K562 (cell line): ENCODE data around the gene MAZ. TPM values are rescaled to one million over a fixed set of nuclear protein-coding genes. Genes with fewer than 3 reads are reported as not detected.

Source experiments
- ARID1B ChIP-seq: fragments of 450-650 bp; IDR thresholded peaks from 2 replicates; pipeline ENCODE4 v1.6.1; 2016; ENCODE audit warnings: antibody characterized with exemption, mild to moderate bottlenecking, inconsistent platforms
- CUX1 ChIP-seq: fragments of 200-800 bp; sonication (Bioruptor generic); IDR thresholded peaks from 2 replicates; pipeline ENCODE4 v1.6.1; 2016; ENCODE audit warnings: missing genetic modification characterization, missing compliant biosample characterization
- ELF2 ChIP-seq: fragments of 250-450 bp; sonication (Bioruptor Pico); IDR thresholded peaks from 2 replicates; pipeline ENCODE4 v1.5.0; 2021; ENCODE audit warnings: mild to moderate bottlenecking
- FOXP1 ChIP-seq: sonication (generic); formaldehyde crosslinking; IDR thresholded peaks from 2 replicates; pipeline ENCODE4 v1.8.0; 2022; ENCODE audit warnings: mild to moderate bottlenecking, missing genetic modification reagents
- HBP1 ChIP-seq: fragments of 450-650 bp; formaldehyde crosslinking; IDR thresholded peaks from 2 replicates; pipeline ENCODE4 v1.4.0; 2022; ENCODE audit warnings: missing genetic modification characterization
- HMGXB4 ChIP-seq: sonication (generic); formaldehyde crosslinking; IDR thresholded peaks from 2 replicates; pipeline ENCODE4 v1.8.1; 2023; ENCODE audit warnings: mild to moderate bottlenecking, missing genetic modification reagents
- KDM4B ChIP-seq, 2 experiments: fragments of 450-650 bp in 1 of 2; sonication (generic) in 1 of 2; IDR thresholded peaks; 2 replicates each; pipeline ENCODE4 v1.6.1; 2016 to 2017; ENCODE audit warnings: borderline replicate concordance in 2 of 2, antibody characterized with exemption in 1 of 2, low read depth in 1 of 2, mild to moderate bottlenecking in 1 of 2
- KLF16 ChIP-seq: IDR thresholded peaks from 2 replicates; pipeline ENCODE4 v1.6.1; 2016; ENCODE audit warnings: antibody characterized with exemption
- LCOR ChIP-seq: sonication (generic); formaldehyde crosslinking; IDR thresholded peaks from 2 replicates; pipeline ENCODE4 v1.8.0; 2022; ENCODE audit warnings: mild to moderate bottlenecking, missing genetic modification reagents
- NR3C1 ChIP-seq: sonication (generic); formaldehyde crosslinking; IDR thresholded peaks from 2 replicates; pipeline ENCODE4 v1.8.1; 2022; ENCODE audit warnings: missing genetic modification reagents
- NRF1 ChIP-seq, 2 experiments: fragments of 450-650 bp; IDR thresholded peaks in 1 of 2; conservative IDR thresholded peaks in 1 of 2; 2 replicates each; pipeline ENCODE4 v1.6.1; 2014; ENCODE audit warnings: mild to moderate bottlenecking in 2 of 2
- PPARD ChIP-seq: fragments of 250-450 bp; sonication (Bioruptor Pico); IDR thresholded peaks from 2 replicates; pipeline ENCODE4 v1.8.0; 2022; ENCODE audit warnings: inconsistent platforms, mild to moderate bottlenecking, moderate library complexity
- RBM17 ChIP-seq: fragments of 200-400 bp; formaldehyde crosslinking; IDR thresholded peaks from 2 replicates; pipeline ENCODE4 v1.6.1; 2017; ENCODE audit warnings: low read depth, mild to moderate bottlenecking, low read length, borderline replicate concordance
- THRA ChIP-seq: fragments of 450-650 bp; IDR thresholded peaks from 2 replicates; pipeline ENCODE4 v1.6.1; 2017; ENCODE audit warnings: mild to moderate bottlenecking, moderate library complexity
- WHSC1 ChIP-seq: IDR thresholded peaks from one replicate; pipeline ENCODE4 v1.6.1; 2012; ENCODE audit warnings: low read length, control low read depth, inconsistent platforms
- XRCC3 ChIP-seq: fragments of 450-650 bp; IDR thresholded peaks from 2 replicates; pipeline ENCODE4 v1.6.1; 2017; ENCODE audit warnings: mild to moderate bottlenecking, moderate library complexity
- ZC3H8 ChIP-seq: fragments of 450-650 bp; IDR thresholded peaks from 2 replicates; pipeline ENCODE4 v1.6.1; 2017
- ZFX ChIP-seq: sonication (generic); formaldehyde crosslinking; IDR thresholded peaks from 2 replicates; pipeline ENCODE4 v1.8.0; 2022; ENCODE audit warnings: mild to moderate bottlenecking, missing genetic modification reagents, moderate library complexity
- ZNF311 ChIP-seq: fragments of 250-450 bp; sonication (Bioruptor Pico); IDR thresholded peaks from 2 replicates; pipeline ENCODE4 v1.4.0; 2020; ENCODE audit warnings: mild to moderate bottlenecking, moderate library complexity
- ZNF699 ChIP-seq: fragments of 250-450 bp; sonication (Bioruptor Pico); IDR thresholded peaks from 2 replicates; pipeline ENCODE4 v1.8.0; 2021; ENCODE audit warnings: mild to moderate bottlenecking, moderate library complexity; ENCODE audit not compliant: insufficient replicate concordance
- polyA plus RNA-seq, 8 experiments: library from polyadenylated mRNA; depleted of rRNA in 4 of 8; stranded (reverse) in 5 of 8; unstranded in 3 of 8; fragments of >200 nt; fragmentation: Nextera tagmentation in 2 of 8; fragmentation: Illumina TruSeq in 1 of 8; extraction: Ambion mirVana in 2 of 8; extraction: Trizol in 1 of 8; gene quantifications; 2 replicates each; pipeline versions ENCODE4 v1.2.1 to v1.2.3, GENCODE V29; 2011 to 2014; ENCODE audit warnings: inconsistent platforms in 1 of 8, missing spikeins in 1 of 8
- total RNA-seq, 7 experiments: library from RNA; depleted of rRNA in 6 of 7; stranded (reverse); fragments of >200 nt in 6 of 7; fragmentation: Illumina TruSeq in 2 of 7; extraction: Trizol in 2 of 7; gene quantifications; 2 replicates each; pipeline versions ENCODE4 v1.2.1 to v1.2.3, GENCODE V29; 2011 to 2021; ENCODE audit warnings: low replicate concordance in 1 of 7

The MAZ gene
- total and polyA plus RNA-seq, 9 of the 15 experiments (the other 6 are each of a cell fraction or from before 2014, with no cell fraction given) = 45.4 to 532 (median 250) TPM

- TF ChIP-seq CUX1 (CRISPR knock-in tag) (no peak), LCOR (CRISPR knock-in tag) (0 out of 2 replicates have a peak, but pooled peaks have one; percentile 14), WHSC1 (no peak), HMGXB4 (CRISPR knock-in tag) (no peak), THRA (no peak), ELF2 (CRISPR knock-in tag) (no peak), FOXP1 (CRISPR knock-in tag) (no peak), ARID1B (no peak), KLF16 (no peak), ZC3H8 (no peak), PPARD (CRISPR knock-in tag) (no peak), ZFX (peak; percentile 36; the same call in 1 of the 2 replicates), ZNF311 (CRISPR knock-in tag) (no peak), NRF1 (conservative IDR thresholded peaks at IDR 0.05 in 1 of 2, IDR thresholded peaks at IDR 0.05 in 1 of 2) (peak; percentile 50; a peak in 3 of 4 replicates), RBM17 (no peak), KDM4B (IDR thresholded peaks at IDR 0.05; ENCODE audit: borderline replicate concordance in 2 of 2, low read depth in 1 of 2) (no peak), ZNF699 (no peak), HBP1 (CRISPR knock-in tag) (no peak), NR3C1 (CRISPR knock-in tag) (no peak), XRCC3 (no peak)
These were observed 5.0 kb downstream of the MAZ start (continued) for GRCh38 chr16:29811170-29811895.
